HCT116 (cell line): Measurements from ENCODE around the gene ANKRD29.
"Not testable (repeated sequence)": the region's sequence is repeated elsewhere in the genome, so short reads cannot be mapped to it uniquely, and the experiment has no call there.

ENCODE experiments used
- CEBPB ChIP-seq: IDR thresholded peaks from 2 replicates; pipeline ENCODE4 v1.6.1; 2012; ENCODE audit warnings: low read depth
- ELF1 ChIP-seq: IDR thresholded peaks from 2 replicates; pipeline ENCODE4 v1.6.1; 2012; ENCODE audit warnings: low read depth, borderline replicate concordance
- TF ChIP-seq, protein P1 (sequence below), 3 experiments: fragments of 200-600 bp in 1 of 3; sonication (generic) in 1 of 3; IDR thresholded peaks in 2 of 3; conservative IDR thresholded peaks in 1 of 3; 2 replicates each; pipeline ENCODE4 v1.5.1; 2012 to 2017; ENCODE audit warnings: low read depth in 2 of 3, low read length in 2 of 3, antibody characterized with exemption in 1 of 3, borderline replicate concordance in 1 of 3, control low read depth in 1 of 3, mild to moderate bottlenecking in 1 of 3, mixed read lengths in 1 of 3, mixed run types in 1 of 3, moderate library complexity in 1 of 3; ENCODE audit not compliant: insufficient read depth in 1 of 3

DNA sequence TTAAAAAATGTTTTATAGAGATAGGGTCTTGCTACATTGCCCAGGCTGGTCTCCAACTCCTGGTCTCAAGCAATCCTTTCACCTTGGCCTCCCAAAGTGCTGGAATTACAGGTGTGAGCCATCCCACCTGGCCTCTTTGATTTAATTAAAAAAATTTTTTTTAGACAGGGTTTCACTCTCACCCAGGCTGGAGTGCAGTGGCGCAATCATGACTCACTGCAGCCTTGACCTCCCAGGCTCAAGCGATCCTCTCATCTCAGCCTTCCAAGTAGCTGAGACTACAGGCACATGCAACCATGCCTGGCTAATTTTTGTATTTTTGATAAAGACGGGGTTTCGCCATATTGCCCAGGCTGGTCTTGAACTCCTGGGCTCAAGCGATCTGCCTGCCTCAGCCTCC is 26.3 kb downstream of the ANKRD29 start:
- peak; percentile 90 for TF ChIP-seq CEBPB
- TF ChIP-seq, protein P1, sequence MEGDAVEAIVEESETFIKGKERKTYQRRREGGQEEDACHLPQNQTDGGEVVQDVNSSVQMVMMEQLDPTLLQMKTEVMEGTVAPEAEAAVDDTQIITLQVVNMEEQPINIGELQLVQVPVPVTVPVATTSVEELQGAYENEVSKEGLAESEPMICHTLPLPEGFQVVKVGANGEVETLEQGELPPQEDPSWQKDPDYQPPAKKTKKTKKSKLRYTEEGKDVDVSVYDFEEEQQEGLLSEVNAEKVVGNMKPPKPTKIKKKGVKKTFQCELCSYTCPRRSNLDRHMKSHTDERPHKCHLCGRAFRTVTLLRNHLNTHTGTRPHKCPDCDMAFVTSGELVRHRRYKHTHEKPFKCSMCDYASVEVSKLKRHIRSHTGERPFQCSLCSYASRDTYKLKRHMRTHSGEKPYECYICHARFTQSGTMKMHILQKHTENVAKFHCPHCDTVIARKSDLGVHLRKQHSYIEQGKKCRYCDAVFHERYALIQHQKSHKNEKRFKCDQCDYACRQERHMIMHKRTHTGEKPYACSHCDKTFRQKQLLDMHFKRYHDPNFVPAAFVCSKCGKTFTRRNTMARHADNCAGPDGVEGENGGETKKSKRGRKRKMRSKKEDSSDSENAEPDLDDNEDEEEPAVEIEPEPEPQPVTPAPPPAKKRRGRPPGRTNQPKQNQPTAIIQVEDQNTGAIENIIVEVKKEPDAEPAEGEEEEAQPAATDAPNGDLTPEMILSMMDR (IDR thresholded peaks at IDR 0.05 in 2 of 3, conservative IDR thresholded peaks at IDR 0.05 in 1 of 3; ENCODE audit: borderline replicate concordance in 1 of 3, insufficient read depth in 1 of 3, low read depth in 2 of 3, low read length in 2 of 3) = not testable (repeated sequence)
- not testable (repeated sequence) for TF ChIP-seq ELF1
